H1 (cell line): ENCODE results near the gene RPL39L. TPM values are rescaled to one million over a fixed set of nuclear protein-coding genes. Genes with fewer than 3 reads are reported as not detected.

ENCODE experiments used
- CTCF ChIA-PET: fragments of 300-600 bp; sonication (Branson Sonifier 250); formaldehyde crosslinking; loops from one replicate; lab custom pipeline; 2021; ENCODE audit not compliant: partially characterized antibody; lab: Charles Lee
- POLR2A ChIA-PET: fragments of 300-600 bp; sonication (Branson Sonifier 250); formaldehyde crosslinking; loops from one replicate; lab custom pipeline; 2021; ENCODE audit warnings: inconsistent platforms; ENCODE audit not compliant: partially characterized antibody; lab: Charles Lee
- DNase-seq, 2 experiments: peaks; one replicate each; pipeline versions ENCODE4 v3.0.0 to v3.0.0-alpha.2; 2010 to 2022; ENCODE audit warnings: low spot score in 2 of 2, low read depth in 1 of 2, mixed read lengths in 1 of 2
- FAIRE-seq: peaks from 2 replicates; lab custom pipeline; 2011; peaks lifted over from hg19 to GRCh38; lab: Jason Lieb, UNC
- H2AFZ ChIP-seq: 2 replicates; pipeline ENCODE4 v1.8.1; 2012; ENCODE audit warnings: low read length, inconsistent platforms
- H2AK5ac ChIP-seq: 2 replicates; pipeline ENCODE4 v1.6.1; 2013; ENCODE audit warnings: low read depth, low read length
- H2BK120ac ChIP-seq: replicated peaks from 2 replicates; pipeline ENCODE3; 2013; ENCODE audit warnings: low read depth, low read length, inconsistent platforms
- H2BK12ac ChIP-seq: 2 replicates; pipeline ENCODE4 v1.6.1; 2013; ENCODE audit warnings: low read depth, low read length
- H2BK15ac ChIP-seq: 2 replicates; pipeline ENCODE4 v1.6.1; 2013; ENCODE audit warnings: low read length
- H2BK20ac ChIP-seq: 2 replicates; pipeline ENCODE4 v1.6.1; 2013; ENCODE audit warnings: low read length
- H2BK5ac ChIP-seq: 2 replicates; pipeline ENCODE4 v1.6.1; 2013; ENCODE audit warnings: low read depth, low read length
- H3K14ac ChIP-seq: 2 replicates; pipeline ENCODE4 v1.6.1; 2013; ENCODE audit warnings: inconsistent platforms; ENCODE audit not compliant: insufficient read length
- H3K18ac ChIP-seq: 2 replicates; pipeline ENCODE4 v1.6.1; 2013; ENCODE audit warnings: low read length; ENCODE audit errors: extremely low read depth
- H3K23ac ChIP-seq: 2 replicates; pipeline ENCODE4 v1.6.1; 2013; ENCODE audit warnings: inconsistent platforms; ENCODE audit not compliant: insufficient read length
- H3K23me2 ChIP-seq: 2 replicates; pipeline ENCODE4 v1.6.1; 2013; ENCODE audit warnings: low read depth, low read length
- H3K27ac ChIP-seq: 2 replicates; pipeline ENCODE4 v1.6.1; 2011; ENCODE audit warnings: low read depth, low read length, inconsistent platforms
- H3K27me3 ChIP-seq, 4 experiments: replicated peaks in 1 of 4; 1 replicate in 1 of 4; 2 replicates in 3 of 4; pipeline versions ENCODE4 v1.6.1 to v1.8.1; 2011 to 2013; ENCODE audit warnings: low read length in 3 of 4, mild to moderate bottlenecking in 3 of 4, inconsistent platforms in 2 of 4, mixed read lengths in 2 of 4, moderate library complexity in 1 of 4; ENCODE audit not compliant: control insufficient read depth in 3 of 4, insufficient read depth in 3 of 4; ENCODE audit errors: extremely low read depth in 1 of 4
- H3K36me3 ChIP-seq, 4 experiments: 2 replicates each; pipeline versions ENCODE4 v1.6.1 to v1.8.1; 2011 to 2013; ENCODE audit warnings: mild to moderate bottlenecking in 4 of 4, low read length in 3 of 4, moderate library complexity in 2 of 4, control low read depth in 1 of 4, inconsistent platforms in 1 of 4; ENCODE audit not compliant: insufficient read depth in 4 of 4, control insufficient read depth in 2 of 4
- H3K4ac ChIP-seq: replicated peaks from 2 replicates; pipeline ENCODE3; 2013; ENCODE audit warnings: low read length, low read depth, mixed read lengths, inconsistent platforms; ENCODE audit not compliant: insufficient read length
- H3K4me1 ChIP-seq, 4 experiments: replicated peaks in 1 of 4; 1 replicate in 1 of 4; 2 replicates in 3 of 4; pipeline versions ENCODE4 v1.6.1 to v1.8.1; 2011 to 2013; ENCODE audit warnings: low read length in 3 of 4, inconsistent platforms in 2 of 4, mixed read lengths in 1 of 4; ENCODE audit not compliant: insufficient read depth in 4 of 4, control insufficient read depth in 3 of 4
- H3K4me2 ChIP-seq, 2 experiments: 2 replicates each; pipeline versions ENCODE4 v1.6.1 to v1.8.1; 2011 to 2013; ENCODE audit warnings: low read depth in 2 of 2, low read length in 2 of 2, control low read depth in 1 of 2, inconsistent platforms in 1 of 2, mild to moderate bottlenecking in 1 of 2; ENCODE audit not compliant: insufficient read depth in 1 of 2
- H3K4me3 ChIP-seq, 4 experiments: fragments of 200-600, 300-600 bp in 1 of 4; sonication (generic), shearing (Covaris generic), sonication (Bioruptor Twin) in 1 of 4; 2 replicates each; pipeline versions ENCODE4 v1.5.1 to v1.8.1; 2011 to 2016; ENCODE audit warnings: low read length in 4 of 4, low read depth in 3 of 4, control low read depth in 2 of 4, inconsistent platforms in 2 of 4, mild to moderate bottlenecking in 2 of 4, mixed read lengths in 1 of 4, moderate library complexity in 1 of 4; ENCODE audit not compliant: insufficient read depth in 2 of 4; ENCODE audit errors: extremely low read depth in 1 of 4
- H3K56ac ChIP-seq: replicated peaks from 2 replicates; pipeline ENCODE3; 2013; ENCODE audit warnings: low read depth, mild to moderate bottlenecking, mixed read lengths, low read length, inconsistent platforms; ENCODE audit not compliant: insufficient read length
- H3K79me1 ChIP-seq: 2 replicates; pipeline ENCODE4 v1.6.1; 2013; ENCODE audit warnings: low read depth, low read length, control low read depth
- H3K79me2 ChIP-seq, 2 experiments: 2 replicates each; pipeline versions ENCODE4 v1.6.1 to v1.8.1; 2012 to 2013; ENCODE audit warnings: low read length in 2 of 2, mild to moderate bottlenecking in 2 of 2, inconsistent platforms in 1 of 2; ENCODE audit not compliant: insufficient read depth in 2 of 2, control insufficient read depth in 1 of 2
- H3K9ac ChIP-seq, 4 experiments: replicated peaks in 1 of 4; 1 replicate in 1 of 4; 2 replicates in 3 of 4; pipeline versions ENCODE4 v1.6.1 to v1.8.1; 2011 to 2013; ENCODE audit warnings: low read depth in 3 of 4, low read length in 3 of 4, control low read depth in 2 of 4, mild to moderate bottlenecking in 2 of 4, moderate library complexity in 2 of 4, inconsistent platforms in 1 of 4; ENCODE audit errors: extremely low read depth in 1 of 4
- H3K9me3 ChIP-seq, 2 experiments: 2 replicates each; pipeline versions ENCODE4 v1.6.1 to v1.8.1; 2012 to 2013; ENCODE audit warnings: mild to moderate bottlenecking in 2 of 2, moderate library complexity in 2 of 2, control low read depth in 1 of 2, inconsistent platforms in 1 of 2, low read depth in 1 of 2, low read length in 1 of 2, mixed read lengths in 1 of 2; ENCODE audit not compliant: insufficient read depth in 2 of 2
- H4K20me1 ChIP-seq, 2 experiments: replicated peaks in 1 of 2; 2 replicates each; pipeline versions ENCODE3 to v1.8.1; 2011 to 2013; ENCODE audit warnings: inconsistent platforms in 2 of 2, low read length in 2 of 2, mild to moderate bottlenecking in 1 of 2; ENCODE audit not compliant: insufficient read depth in 2 of 2, control insufficient read depth in 1 of 2
- H4K5ac ChIP-seq: 2 replicates; pipeline ENCODE4 v1.6.1; 2013; ENCODE audit warnings: low read length, low read depth, mixed read lengths, inconsistent platforms; ENCODE audit not compliant: insufficient read length
- H4K8ac ChIP-seq: 2 replicates; pipeline ENCODE4 v1.8.0; 2013; ENCODE audit warnings: mild to moderate bottlenecking, moderate library complexity, low read length, inconsistent platforms; ENCODE audit not compliant: insufficient read depth; ENCODE audit errors: extremely low read depth
- H4K91ac ChIP-seq: replicated peaks from 2 replicates; pipeline ENCODE3; 2013; ENCODE audit warnings: low read length, mixed read lengths, inconsistent platforms; ENCODE audit not compliant: insufficient read length
- ASH2L ChIP-seq: fragments of 200-600, 300-600 bp; sonication (generic); IDR thresholded peaks from one replicate; pipeline ENCODE4 v1.7.1; 2017; ENCODE audit warnings: low read length
- GABPA ChIP-seq: IDR thresholded peaks from 2 replicates; pipeline ENCODE4 v1.6.1; 2011; ENCODE audit warnings: mild to moderate bottlenecking, low read length, moderate library complexity, borderline replicate concordance; ENCODE audit not compliant: insufficient read depth
- JUND ChIP-seq: IDR thresholded peaks from 2 replicates; pipeline ENCODE4 v1.6.1; 2011; ENCODE audit warnings: mild to moderate bottlenecking, improper control_type of control experiment, low read length
- SRF ChIP-seq: IDR thresholded peaks from 2 replicates; pipeline ENCODE4 v1.6.1; 2011; ENCODE audit warnings: mild to moderate bottlenecking, low read depth, low read length, moderate library complexity
- TBP ChIP-seq: IDR thresholded peaks from 2 replicates; pipeline ENCODE4 v1.6.1; 2011; ENCODE audit warnings: low read depth, low read length, improper control_type of control experiment
- YY1 ChIP-seq: IDR thresholded peaks from 2 replicates; pipeline ENCODE4 v1.6.1; 2011; ENCODE audit warnings: low read depth, mild to moderate bottlenecking, low read length
- WGBS, 2 experiments: shearing (Covaris generic) in 1 of 2; methylation state at CpG; one replicate each; pipeline versions ENCODE4 v1.1.6 to v1.1.7; 2013 to 2015; ENCODE audit warnings: low lambda C conversion rate in 2 of 2, mixed read lengths in 2 of 2, inconsistent platforms in 1 of 2, low coverage in 1 of 2, missing lambda C conversion rate in 1 of 2; ENCODE audit not compliant: insufficient replicate concordance in 2 of 2, insufficient coverage in 1 of 2, insufficient read length in 1 of 2; ENCODE audit errors: extremely low coverage in 1 of 2, missing lambda C conversion rate in 1 of 2; 5-methylcytosine and 5-hydroxymethylcytosine counted together
- polyA plus RNA-seq, 7 experiments: library from polyadenylated mRNA; depleted of rRNA in 3 of 7; stranded (reverse) in 5 of 7; unstranded in 2 of 7; fragments of >200 nt in 5 of 7; fragments of 200-250 nt in 2 of 7; gene quantifications; 1 replicate in 5 of 7; 2 replicates in 1 of 7; 4 replicates in 1 of 7; pipeline versions ENCODE4 v1.2.1 to v1.2.3, GENCODE V29; 2011 to 2013; ENCODE audit warnings: missing spikeins in 2 of 7, mixed read lengths in 2 of 7
- total RNA-seq: library from RNA; stranded (reverse); fragmentation: NEBNext Ultra II Directional; extraction: Animal tissue kit (Norgen Biotek cat#: 25700); gene quantifications from 2 replicates; pipeline ENCODE4 v1.2.1, GENCODE V29; 2021

RPL39L gene
- total and polyA plus RNA-seq, 2 of the 8 experiments (the other 6 are each of a cell fraction or from before 2014, with no cell fraction given), result 51.8 to 67.7 TPM

DNA sequence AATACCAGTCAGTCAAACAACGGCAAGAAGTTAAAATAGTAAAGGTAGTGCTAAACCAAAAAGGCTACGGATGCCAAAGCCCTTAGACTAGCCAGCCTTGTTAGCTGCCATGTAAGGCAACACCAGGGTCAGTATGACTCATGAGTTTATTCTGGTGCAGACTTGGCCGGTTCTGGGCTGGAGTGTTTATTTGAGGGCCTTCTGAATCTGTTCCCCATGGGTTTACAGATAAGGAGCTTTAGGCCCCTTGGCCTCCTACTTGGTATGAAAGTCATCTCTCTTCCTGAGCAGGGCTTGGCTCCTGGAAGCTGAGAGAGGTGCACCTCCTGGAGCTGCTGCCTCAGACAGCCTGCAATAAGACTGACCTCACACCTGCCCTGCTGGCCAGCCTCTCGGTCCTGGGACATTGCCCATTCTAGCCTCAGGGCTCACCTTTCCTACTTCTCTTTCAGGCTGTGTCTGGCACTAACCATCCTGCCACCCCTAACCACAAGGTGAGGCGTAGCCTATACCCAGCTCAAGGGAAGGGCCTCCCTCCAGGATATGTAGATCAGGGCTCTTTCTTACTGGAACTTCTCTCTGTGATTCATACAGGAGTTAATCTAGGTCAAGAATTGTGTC is 47.6 kb upstream of the RPL39L start:
- Histone ChIP-seq H3K14ac (peak overlapping the region; percentile 92), H3K27me3 (no peaks in the 10 kb centered on the region; a peak in 1 of 7 replicates), H2BK20ac (peak overlapping the region; percentile 92), H2BK120ac (peak overlapping the region; percentile 95), H3K4me1 (peaks cover 6 to 36% (median 28%) of the 10 kb centered on the region in 4 experiments), H3K4me2 (peak overlapping the region in 1 of 2 experiments; percentile 5; a peak in 3 of 4 replicates), H3K36me3 (no peaks in the 10 kb centered on the region), H2BK15ac (no peak overlapping the region), H2AK5ac (peak overlapping the region; percentile 30; the same call in 1 of the 2 replicates), H3K9ac (no peak overlapping the region; a peak in 1 of 7 replicates), H2BK5ac (peak overlapping the region; percentile 67; the same call in 1 of the 2 replicates), H4K8ac (peak overlapping the region; percentile 76; the same call in 1 of the 2 replicates), H3K27ac (no peak overlapping the region), H3K9me3 (no peaks in the 10 kb centered on the region; a peak in 2 of 4 replicates), H3K23ac (no peak overlapping the region), H3K18ac (peak overlapping the region; percentile 95), H2AFZ (no peak overlapping the region), H3K4me3 (no peak overlapping the region; a peak in 1 of 8 replicates), H3K4ac (peak overlapping the region; percentile 58), H3K79me2 (no peaks in the 10 kb centered on the region), H3K23me2 (no peaks in the 10 kb centered on the region), H2BK12ac (peak overlapping the region; percentile 95), H4K91ac (peak overlapping the region; percentile 96), H4K20me1 (no peaks in the 10 kb centered on the region), H3K79me1 (no peaks in the 10 kb centered on the region), H4K5ac (peak overlapping the region; percentile 34), H3K56ac (no peak overlapping the region)
- ChIA-PET POLR2A (interaction anchor here (0.5 to 1.9 kb wide), 8 partner anchors 8 to 435 kb away, joined by 3 to 8 read pairs (median 4); partner anchors contain the start of gene RTP1), CTCF (interaction anchor here (0.5 to 2.8 kb wide), 6 partner anchors 8 to 491 kb away, joined by 3 to 16 read pairs (median 4); no protein-coding TSS in a partner anchor)
- FAIRE-seq (no peak), DNase-seq (no peak)
- WGBS, 2 experiments, result 83% methylated on average over 5 of the region's 5 CpGs; no CpG with 5 or more reads in 1 of the 2 experiments
- no peak for TF ChIP-seq GABPA
- TF ChIP-seq JUND, result peak; percentile 13; the same call in 1 of the 2 replicates
- 0 out of 2 replicates have a peak, but pooled peaks have one; percentile 25 for TF ChIP-seq SRF
- TF ChIP-seq YY1, result no peak
- TF ChIP-seq ASH2L, result no peak
- TF ChIP-seq TBP, result no peak
